Astrocyte of the cerebellum (primary cell): ENCODE results near the gene SHISA6.

ENCODE experiments used
- DNase-seq: peaks from one replicate; pipeline ENCODE4 v3.0.0-alpha.2; 2011; ENCODE audit warnings: low read depth
- H3K4me3 ChIP-seq: 2 replicates; pipeline ENCODE4 v1.5.1; 2011; ENCODE audit warnings: mild to moderate bottlenecking, low read depth, low read length, moderate library complexity
- CTCF ChIP-seq: IDR thresholded peaks from 2 replicates; pipeline ENCODE4 v1.5.1; 2012; ENCODE audit warnings: low read length, low read depth, moderate library complexity, mild to moderate bottlenecking; ENCODE audit errors: missing control alignments
- in situ Hi-C: cut with HindIII; loops from 2 replicates; pipeline ENCODE4 v1.10.0; 2017; ENCODE audit warnings: low sequenced_read_pairs

The SHISA6 gene

GRCh38 chr17:11554042-11554441 is 313.0 kb downstream of the SHISA6 start:
- H3K4me3 ChIP-seq = no peak overlapping the region
- in situ Hi-C loops = no loop called here
- no peak for DNase-seq
- no peak for TF ChIP-seq CTCF

- in situ Hi-C loops = no loop called here
- DNase-seq = no peak
- no peak overlapping the region for H3K4me3 ChIP-seq
- TF ChIP-seq CTCF = no peak
Observed at GRCh38 chr17:11554542-11554941, 313.5 kb downstream of the SHISA6 start.

GRCh38 chr17:11555530-11555929 is 314.5 kb downstream of the SHISA6 start:
- TF ChIP-seq CTCF = no peak
- no peak for DNase-seq
- no peak overlapping the region for H3K4me3 ChIP-seq
- in situ Hi-C loops = no loop called here

- DNase-seq = no peak
- no peak overlapping the region for H3K4me3 ChIP-seq
- in situ Hi-C loops = no loop called here
- TF ChIP-seq CTCF = no peak
Observed at GRCh38 chr17:11557727-11558452, 316.9 kb downstream of the SHISA6 start.

GRCh38 chr17:11558681-11559234 is 317.7 kb downstream of the SHISA6 start:
- no peak for DNase-seq
- no peak overlapping the region for H3K4me3 ChIP-seq
- in situ Hi-C loops = no loop called here
- no peak for TF ChIP-seq CTCF

- no peak for DNase-seq
- H3K4me3 ChIP-seq = no peak overlapping the region
- TF ChIP-seq CTCF = no peak
- in situ Hi-C loops = no loop called here
Observed at GRCh38 chr17:11559601-11560000, 318.6 kb downstream of the SHISA6 start.
